ENCODE results near the gene EPS8L1.
A peak's percentile ranks its signal among the peaks of the same experiment; 100 is the strongest.
"Not testable (repeated sequence)": the region's sequence is repeated elsewhere in the genome, so short reads cannot be mapped to it uniquely, and the experiment has no call there.

EPS8L1 gene

GRCh38 chr19:55096061-55096701 lies 20.5 kb downstream of the EPS8L1 start:
- no peak for DNase-seq

DNA sequence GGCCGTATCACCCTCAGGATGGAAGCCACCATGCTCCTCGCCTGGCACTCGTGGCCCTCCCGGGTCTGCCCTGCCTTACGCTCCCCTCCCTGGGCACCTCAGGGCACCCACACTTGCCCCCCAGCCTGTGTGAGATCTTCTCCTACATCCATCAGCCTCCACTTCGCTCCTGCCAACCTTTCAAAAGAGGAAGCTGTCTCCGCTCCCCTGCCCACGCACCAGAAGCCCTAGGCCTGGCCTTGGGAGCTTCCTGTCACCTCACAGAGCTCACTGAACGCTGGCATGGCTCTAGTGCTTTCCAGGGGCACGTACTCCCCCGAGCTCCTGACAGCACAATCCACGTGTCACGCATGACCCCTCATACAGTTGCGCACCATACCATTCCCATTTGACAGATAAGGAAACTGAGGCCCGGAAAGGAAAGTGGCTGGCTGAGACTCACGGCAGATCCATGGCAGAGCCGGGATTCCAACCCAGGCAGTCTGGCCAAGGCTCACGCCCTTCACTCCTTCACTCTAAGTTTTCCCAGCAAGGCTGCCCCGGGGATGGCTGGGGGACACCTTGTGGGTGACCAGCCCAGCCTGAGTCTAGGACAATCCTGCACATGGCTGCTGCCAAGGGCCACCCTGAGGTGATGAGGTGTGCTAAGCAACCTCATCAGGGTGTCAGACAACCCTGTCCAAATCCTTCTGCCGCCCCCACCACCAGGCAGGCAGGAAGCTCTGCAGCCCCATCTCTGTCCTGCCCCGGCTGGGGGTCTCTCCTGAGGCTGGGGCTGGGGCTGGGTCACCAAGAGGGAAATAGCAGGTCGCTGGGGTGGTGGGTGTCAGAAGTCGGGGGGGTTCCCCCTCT lies 22.4 kb downstream of the EPS8L1 start:
- no peak for DNase-seq

DNA sequence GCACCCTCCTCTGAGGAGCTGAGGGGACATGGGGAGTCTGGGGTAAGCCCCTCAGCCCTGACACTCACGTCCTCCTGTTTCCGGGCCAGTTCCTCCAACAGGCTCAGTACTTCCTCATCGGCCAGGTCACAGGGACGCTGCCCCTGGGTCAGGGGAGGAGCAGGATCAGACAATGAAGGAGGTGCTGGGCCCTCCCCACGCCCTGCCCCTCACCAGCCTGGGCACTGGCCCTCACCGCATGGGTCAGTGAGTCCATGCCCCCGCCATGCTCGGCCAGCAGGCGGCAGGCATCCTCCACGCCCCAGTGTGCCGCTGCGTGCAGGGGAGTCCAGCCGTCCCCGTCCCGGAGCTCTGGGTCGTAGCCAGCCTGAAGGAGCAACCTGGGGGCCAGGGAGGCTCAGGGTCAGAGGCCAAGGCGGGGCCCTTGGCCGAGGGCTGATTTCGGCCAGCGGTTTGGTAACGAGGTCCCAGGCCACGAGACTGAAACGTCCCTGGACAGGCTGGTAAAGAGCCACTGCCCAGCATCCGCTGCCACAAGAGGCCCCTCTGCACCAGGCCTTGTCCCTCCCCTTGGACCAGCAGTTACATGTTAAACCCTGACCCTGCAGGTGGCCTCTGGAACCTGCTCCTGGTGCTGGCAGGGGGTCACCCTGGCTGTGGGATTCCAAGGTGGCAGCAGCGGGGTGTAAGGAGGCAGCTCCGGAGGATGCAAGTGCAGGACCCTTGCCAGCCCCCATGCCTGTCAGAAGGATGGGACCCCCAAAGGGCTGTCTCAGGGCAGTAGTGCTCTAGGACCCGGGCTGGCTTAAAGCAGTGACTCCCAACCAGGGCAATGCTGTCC lies 23.3 kb downstream of the EPS8L1 start:
- DNase-seq, result no peak

GRCh38 chr19:55099557-55100506 lies 24.2 kb downstream of the EPS8L1 start:
- DNase-seq, result no peak

DNA sequence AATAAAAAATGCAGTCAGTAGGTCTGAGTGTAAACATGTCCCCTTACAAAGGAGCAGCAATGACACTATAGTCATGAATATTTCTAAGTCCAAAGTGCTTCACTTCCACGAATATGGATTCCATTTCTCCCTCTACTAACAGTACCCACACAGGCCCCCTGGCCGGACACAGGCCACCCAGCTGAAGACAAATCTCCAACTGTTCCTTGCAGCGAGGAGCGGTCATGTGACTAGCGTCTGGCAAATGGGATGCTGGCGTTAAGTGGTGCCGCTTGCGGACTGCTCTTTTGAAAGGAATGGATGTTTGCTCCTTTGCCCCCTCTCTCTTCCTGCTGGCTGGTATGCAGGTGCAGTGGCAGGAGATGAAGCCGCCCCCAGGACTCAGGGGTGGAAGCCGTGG lies 25.6 kb downstream of the EPS8L1 start:
- no peak for DNase-seq

DNA sequence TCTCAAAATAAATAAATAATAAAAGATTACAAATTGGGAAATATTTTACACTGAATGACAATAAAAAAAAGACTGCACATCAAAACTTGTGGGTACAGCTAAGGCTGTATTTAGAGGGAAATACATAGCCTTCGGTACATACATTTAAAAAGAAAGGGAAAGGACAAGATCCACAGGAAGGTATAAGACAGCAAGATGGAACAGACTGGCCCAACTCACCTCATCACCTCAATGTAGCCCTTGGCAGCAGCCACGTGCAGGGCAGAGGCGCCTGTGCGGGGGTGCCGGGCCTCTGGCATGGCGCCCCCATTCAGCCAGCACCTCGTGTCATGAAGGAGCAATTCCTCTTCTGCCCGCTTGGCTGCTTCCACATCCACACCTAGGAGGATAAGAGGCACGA lies 27.5 kb downstream of the EPS8L1 start:
- no peak for DNase-seq

- no peak for DNase-seq
These were observed 29.6 kb downstream of the EPS8L1 start for GRCh38 chr19:55105237-55105636.

DNA sequence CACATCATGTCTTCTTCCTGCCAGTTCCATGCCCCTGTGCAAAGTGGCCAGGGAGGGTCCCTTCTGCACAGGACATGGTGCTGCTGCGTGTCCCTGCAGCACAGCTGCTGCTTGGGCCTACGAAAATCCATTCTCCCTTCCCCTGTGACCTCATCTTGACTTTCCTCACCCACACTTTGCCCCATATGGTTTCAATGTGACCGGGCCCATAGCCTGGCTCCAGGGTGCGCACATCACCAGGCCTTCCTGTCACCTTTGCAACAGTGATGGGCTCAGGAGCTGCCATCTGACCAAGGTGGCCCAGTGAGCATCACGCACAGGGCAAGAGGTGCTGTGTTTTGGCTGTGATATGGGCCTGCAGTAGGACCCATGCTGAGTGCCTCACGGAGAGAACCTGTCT lies 30.9 kb downstream of the EPS8L1 start:
- DNase-seq, result no peak

- DNase-seq, result not testable (repeated sequence)
These were observed 31.6 kb downstream of the EPS8L1 start for GRCh38 chr19:55107252-55107651.

GRCh38 chr19:55109527-55110291 lies 34.0 kb downstream of the EPS8L1 start:
- no peak for DNase-seq

DNA sequence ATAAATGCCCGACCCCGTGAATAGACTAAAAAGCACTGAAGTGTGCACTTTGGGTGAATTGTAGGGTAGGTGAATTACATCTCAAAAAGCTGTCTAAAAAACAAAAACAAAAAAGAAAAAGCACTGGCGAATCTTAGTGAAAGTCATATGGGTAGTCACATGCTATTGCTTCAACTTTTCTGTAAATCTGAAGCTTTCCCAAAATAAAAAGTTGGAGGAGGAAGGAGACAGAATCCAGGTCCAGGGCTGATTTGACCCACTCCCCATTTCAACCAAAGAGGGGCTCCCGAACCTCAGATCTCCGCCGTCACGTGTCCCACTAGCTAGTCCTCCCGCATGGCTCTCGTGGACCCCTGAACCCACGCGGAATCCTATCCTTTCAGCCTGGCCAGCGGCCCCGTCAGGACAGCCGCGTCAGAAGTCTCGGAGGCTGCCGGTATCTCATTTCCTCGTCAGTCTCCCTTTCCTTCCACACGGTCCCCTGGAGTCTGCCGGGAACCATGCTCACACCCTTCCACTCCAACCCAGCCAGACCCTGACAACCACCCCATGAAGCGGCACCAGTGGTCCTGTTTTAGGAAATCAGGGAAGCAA lies 35.7 kb downstream of the EPS8L1 start:
- no peak for DNase-seq

DNA sequence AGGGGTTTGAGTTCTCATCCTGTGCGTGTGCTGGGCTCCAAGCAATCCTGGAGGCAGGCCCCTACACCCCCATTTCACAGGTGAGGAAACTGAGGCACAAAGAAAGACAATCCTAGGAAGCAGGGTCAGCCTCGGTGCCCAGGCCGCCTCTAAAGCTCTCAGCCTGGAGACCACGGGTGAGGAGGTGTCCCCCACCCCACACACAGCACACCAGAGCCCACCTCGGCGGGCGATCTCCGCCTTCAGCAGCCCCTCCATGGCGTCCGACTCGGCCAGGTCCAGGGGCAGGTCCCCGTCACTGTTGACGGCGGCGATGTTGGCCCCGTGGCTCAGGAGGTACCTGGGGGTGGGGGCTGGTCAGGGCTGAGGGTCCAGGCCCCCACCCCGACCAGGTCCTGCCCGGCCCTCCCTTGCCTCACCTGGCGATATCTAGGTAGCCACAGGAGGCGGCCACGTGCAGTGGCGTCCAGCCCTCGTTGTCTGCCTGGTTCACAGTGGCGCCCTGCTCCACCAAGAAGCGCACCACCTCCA lies 36.6 kb downstream of the EPS8L1 start:
- DNase-seq, result no peak

GRCh38 chr19:55112777-55113569 lies 37.3 kb downstream of the EPS8L1 start:
- no peak for DNase-seq

DNA sequence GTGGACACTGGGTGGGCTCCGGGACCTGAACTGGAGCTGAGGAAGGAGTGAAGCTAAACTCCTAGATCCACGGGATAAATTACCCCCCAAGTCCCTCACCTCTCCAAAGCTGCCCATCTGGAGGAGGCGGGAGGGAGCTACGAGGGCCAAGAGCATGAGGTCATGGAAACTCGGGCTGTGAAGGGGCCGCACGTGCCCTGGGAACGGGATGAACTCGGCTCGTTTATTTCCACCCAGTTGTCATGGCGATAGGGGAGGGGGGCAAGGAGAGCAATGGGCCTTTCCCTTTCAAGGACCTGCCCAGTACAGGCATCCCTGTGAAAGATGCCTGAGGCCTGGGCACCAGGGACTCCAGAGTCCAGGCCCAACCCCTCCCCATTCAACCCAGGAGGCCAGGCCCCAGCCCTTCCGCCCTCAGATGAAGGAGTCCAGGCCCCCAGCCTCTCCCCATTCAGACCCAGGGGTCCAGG lies 37.9 kb downstream of the EPS8L1 start:
- no peak for DNase-seq

- no peak for DNase-seq
These were observed 39.0 kb downstream of the EPS8L1 start for GRCh38 chr19:55114566-55115145.

DNA sequence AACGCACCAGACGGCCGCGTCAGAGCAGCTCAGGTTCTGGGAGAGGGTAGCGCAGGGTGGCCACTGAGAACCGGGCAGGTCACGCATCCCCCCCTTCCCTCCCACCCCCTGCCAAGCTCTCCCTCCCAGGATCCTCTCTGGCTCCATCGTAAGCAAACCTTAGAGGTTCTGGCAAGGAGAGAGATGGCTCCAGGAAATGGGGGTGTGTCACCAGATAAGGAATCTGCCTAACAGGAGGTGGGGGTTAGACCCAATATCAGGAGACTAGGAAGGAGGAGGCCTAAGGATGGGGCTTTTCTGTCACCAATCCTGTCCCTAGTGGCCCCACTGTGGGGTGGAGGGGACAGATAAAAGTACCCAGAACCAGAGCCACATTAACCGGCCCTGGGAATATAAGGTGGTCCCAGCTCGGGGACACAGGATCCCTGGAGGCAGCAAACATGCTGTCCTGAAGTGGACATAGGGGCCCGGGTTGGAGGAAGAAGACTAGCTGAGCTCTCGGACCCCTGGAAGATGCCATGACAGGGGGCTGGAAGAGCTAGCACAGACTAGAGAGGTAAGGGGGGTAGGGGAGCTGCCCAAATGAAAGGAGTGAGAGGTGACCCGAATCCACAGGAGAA lies 39.9 kb downstream of the EPS8L1 start:
- no peak for DNase-seq

GRCh38 chr19:55116232-55116858 lies 40.7 kb downstream of the EPS8L1 start:
- DNase-seq, result peak; percentile 63 to 71

- peak; percentile 13 to 16 for DNase-seq
These were observed 41.4 kb downstream of the EPS8L1 start, which contains the start of gene PPP1R12C for GRCh38 chr19:55116859-55117662. Gene PPP1R12C, minus strand, starts transcription at chr19:55117637. Its CDS starts 94 bp downstream, at chr19:55117543.
